Liver (tissue), 3 donors: ENCODE results near the gene C10orf62.

Experiments
- ATF3 ChIP-seq: IDR thresholded peaks from 2 replicates; pipeline ENCODE4 v1.6.1; 2016; ENCODE audit warnings: antibody characterized with exemption
- CTCF ChIP-seq: fragments of 150-350 bp; IDR thresholded peaks from 2 replicates; pipeline ENCODE4 v1.5.1; 2017; ENCODE audit warnings: improper control_type of control experiment, low read depth, low read length; ENCODE audit not compliant: missing input control
- EGR1 ChIP-seq, 2 donors: IDR thresholded peaks; 2 replicates each; pipeline ENCODE4 v1.6.1; 2016 to 2018; ENCODE audit warnings: antibody characterized with exemption in 2 of 2, low read depth in 2 of 2
- FOXA1 ChIP-seq: IDR thresholded peaks from 2 replicates; pipeline ENCODE4 v1.6.1; 2016; ENCODE audit warnings: antibody characterized with exemption
- GABPA ChIP-seq, 2 donors: IDR thresholded peaks in 1 of 2; conservative IDR thresholded peaks in 1 of 2; 2 replicates each; pipeline ENCODE4 v1.6.1; 2016; ENCODE audit warnings: antibody characterized with exemption in 2 of 2, mild to moderate bottlenecking in 1 of 2, moderate library complexity in 1 of 2
- JUND ChIP-seq, 2 donors: IDR thresholded peaks; 2 replicates each; pipeline ENCODE4 v1.6.1; 2016; ENCODE audit warnings: antibody characterized with exemption in 2 of 2
- MAX ChIP-seq: IDR thresholded peaks from 2 replicates; pipeline ENCODE4 v1.6.1; 2016; ENCODE audit warnings: antibody characterized with exemption
- RAD21 ChIP-seq, 2 donors: IDR thresholded peaks; 2 replicates each; pipeline ENCODE4 v1.6.1; 2016; ENCODE audit warnings: antibody characterized with exemption in 2 of 2, mild to moderate bottlenecking in 2 of 2
- REST ChIP-seq: IDR thresholded peaks from 2 replicates; pipeline ENCODE4 v1.6.1; 2016; ENCODE audit warnings: antibody characterized with exemption, mild to moderate bottlenecking
- RXRA ChIP-seq, 2 donors: IDR thresholded peaks; 2 replicates each; pipeline ENCODE4 v1.6.1; 2017 to 2018; ENCODE audit warnings: antibody characterized with exemption in 2 of 2, mild to moderate bottlenecking in 1 of 2
- TAF1 ChIP-seq: conservative IDR thresholded peaks from 2 replicates; pipeline ENCODE4 v1.6.1; 2016; ENCODE audit warnings: antibody characterized with exemption, mild to moderate bottlenecking
- YY1 ChIP-seq: IDR thresholded peaks from 2 replicates; pipeline ENCODE4 v1.6.1; 2016; ENCODE audit warnings: antibody characterized with exemption, mild to moderate bottlenecking
- donor health status: healthy.
- donor health status: healthy.

GRCh38 chr10:97577701-97578100, 11.8 kb upstream of the C10orf62 start:
- no peak for TF ChIP-seq CTCF
- no peak for TF ChIP-seq FOXA1
- no peak for TF ChIP-seq EGR1 (IDR thresholded peaks at IDR 0.05; ENCODE audit: low read depth in 2 of 2)
- no peak for TF ChIP-seq MAX
- no peak for TF ChIP-seq RAD21 (IDR thresholded peaks at IDR 0.05)
- TF ChIP-seq YY1 = no peak
- TF ChIP-seq GABPA (IDR thresholded peaks at IDR 0.05 in 1 of 2, conservative IDR thresholded peaks at IDR 0.05 in 1 of 2) = no peak
- no peak for TF ChIP-seq JUND (IDR thresholded peaks at IDR 0.05)
- no peak for TF ChIP-seq TAF1
- TF ChIP-seq ATF3 = no peak
- no peak for TF ChIP-seq RXRA (IDR thresholded peaks at IDR 0.05)
- TF ChIP-seq REST = no peak
